HG03521 (cell line): Measurements from ENCODE around the gene BIRC5.
"Not testable (repeated sequence)": the region's sequence is repeated elsewhere in the genome, so short reads cannot be mapped to it uniquely, and the experiment has no call there.

Experiments
- ATAC-seq: cut with Tn5 transposase; IDR thresholded peaks from one replicate; pipeline ENCODE4 v1.9.1; 2021; ENCODE audit warnings: mild to moderate bottlenecking, moderate library complexity; ENCODE audit not compliant: unreplicated experiment

The BIRC5 gene

GRCh38 chr17:78224231-78225087, 10.4 kb downstream of the BIRC5 start:
- no peak for ATAC-seq

- ATAC-seq, result no peak
Observed at GRCh38 chr17:78225088-78225865, 11.2 kb downstream of the BIRC5 start.

GRCh38 chr17:78226055-78226758, 12.2 kb downstream of the BIRC5 start:
- ATAC-seq, result no peak

GRCh38 chr17:78226759-78227454, 12.9 kb downstream of the BIRC5 start:
- no peak for ATAC-seq

DNA sequence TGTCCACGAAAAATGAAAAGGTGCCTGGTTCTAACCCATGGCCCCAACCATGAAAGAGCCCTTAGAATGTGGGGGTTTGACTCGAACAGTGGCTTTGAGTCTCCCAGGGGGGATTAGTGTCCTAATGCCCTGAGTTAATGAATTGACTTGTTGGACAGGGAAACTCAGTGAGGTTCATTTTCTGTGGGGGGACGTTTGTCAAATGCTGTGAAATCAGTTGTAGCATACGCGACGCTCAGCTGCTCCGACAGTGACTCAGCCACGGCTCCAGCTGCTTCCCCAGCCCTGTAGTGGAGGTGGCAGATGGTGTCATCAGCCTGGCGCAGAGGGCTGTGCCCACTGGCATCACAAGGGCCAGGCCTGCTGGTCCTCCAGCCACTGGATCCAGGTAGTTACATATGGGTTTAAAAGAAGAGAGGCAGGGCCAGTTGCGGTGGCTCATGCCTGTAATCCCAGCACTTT, 13.4 kb downstream of the BIRC5 start:
- no peak for ATAC-seq

GRCh38 chr17:78228176-78228575, 14.1 kb downstream of the BIRC5 start:
- ATAC-seq, result no peak

DNA sequence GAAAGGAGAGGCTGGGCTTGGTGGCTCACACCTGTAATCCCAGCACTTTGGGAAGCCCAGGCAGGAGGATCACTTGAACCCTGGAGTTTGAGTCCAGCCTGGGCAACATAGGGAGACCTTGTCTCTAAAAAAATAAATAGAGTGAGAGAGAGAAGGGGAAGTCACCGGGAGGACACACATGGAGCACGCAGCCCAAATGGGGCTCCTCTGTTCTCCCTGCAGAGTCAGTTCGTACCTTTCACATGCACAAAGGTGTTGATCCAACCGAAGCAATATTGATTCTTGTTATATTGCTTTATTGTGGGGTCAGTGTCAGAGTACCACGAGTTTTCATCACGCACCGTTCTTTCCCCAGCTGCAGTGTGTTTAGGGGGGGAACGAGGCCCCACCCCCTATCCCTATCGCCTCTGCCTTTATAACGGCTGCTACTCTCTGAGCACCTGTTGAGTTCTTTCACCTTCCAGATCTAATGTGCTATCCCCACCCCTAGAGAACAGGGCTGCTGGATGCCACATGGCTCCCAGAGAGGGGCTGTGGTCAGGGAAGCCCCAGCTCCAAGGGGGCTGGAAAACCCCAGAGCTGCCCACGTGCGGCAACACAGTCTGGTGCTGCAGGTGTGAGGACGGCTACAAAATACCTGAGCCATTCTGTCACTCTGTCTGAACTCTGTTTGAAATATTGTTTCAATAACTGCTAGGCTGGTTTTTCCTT, 16.4 kb downstream of the BIRC5 start:
- ATAC-seq, result no peak

- no peak for ATAC-seq
Observed at GRCh38 chr17:78230996-78231935, 17.2 kb downstream of the BIRC5 start, which contains the start of gene TMEM235. TMEM235 (plus strand) TSS chr17:78231631; CDS start chr17:78232024, 393 bp downstream.

DNA sequence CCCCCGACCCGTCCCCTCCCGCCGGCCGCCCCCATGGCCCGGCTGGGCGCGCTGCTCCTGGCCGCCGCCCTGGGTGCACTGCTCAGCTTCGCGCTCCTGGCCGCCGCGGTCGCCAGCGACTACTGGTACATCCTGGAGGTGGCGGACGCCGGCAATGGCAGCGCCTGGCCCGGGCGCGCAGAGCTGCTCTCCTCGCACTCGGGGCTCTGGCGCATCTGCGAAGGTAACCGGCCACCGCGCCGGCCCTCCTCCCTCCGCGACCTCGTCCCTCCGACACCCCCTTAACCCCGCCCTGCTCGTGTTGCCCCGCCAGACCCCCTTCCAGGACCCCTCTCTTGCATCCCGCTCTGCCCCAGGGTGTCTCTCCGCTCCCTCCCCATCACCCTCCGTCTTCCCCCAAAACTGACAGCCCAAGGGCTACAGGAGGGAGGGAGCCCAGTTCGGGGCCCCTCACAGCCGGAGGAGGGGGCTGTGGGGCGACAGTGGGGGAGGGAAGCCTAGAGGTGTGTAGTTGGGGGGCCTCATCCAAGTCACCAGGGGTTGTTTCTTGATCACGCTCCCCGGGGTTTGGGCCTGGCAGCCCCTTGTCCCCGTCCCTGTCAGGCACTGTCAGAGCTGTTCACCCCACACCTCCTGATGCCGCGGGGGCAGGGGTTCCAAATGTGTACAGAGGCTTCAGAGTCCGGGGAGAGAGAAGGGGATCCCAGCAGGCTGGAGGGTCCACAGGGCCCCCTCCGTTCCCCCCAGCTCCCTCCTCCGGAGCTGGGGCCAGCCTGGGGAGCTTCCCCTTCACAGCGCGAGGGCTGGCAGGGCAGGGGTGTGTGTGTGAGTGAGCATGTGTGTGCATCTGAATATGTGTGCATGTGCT, 18.2 kb downstream of the BIRC5 start:
- no peak for ATAC-seq

- ATAC-seq, result no peak
Observed at GRCh38 chr17:78232859-78233173, 18.8 kb downstream of the BIRC5 start.

- ATAC-seq, result no peak
Observed at GRCh38 chr17:78233678-78234077, 19.6 kb downstream of the BIRC5 start.

GRCh38 chr17:78234261-78234865, 20.3 kb downstream of the BIRC5 start:
- ATAC-seq, result no peak

GRCh38 chr17:78235022-78235421, 21.0 kb downstream of the BIRC5 start:
- ATAC-seq, result not testable (repeated sequence)

DNA sequence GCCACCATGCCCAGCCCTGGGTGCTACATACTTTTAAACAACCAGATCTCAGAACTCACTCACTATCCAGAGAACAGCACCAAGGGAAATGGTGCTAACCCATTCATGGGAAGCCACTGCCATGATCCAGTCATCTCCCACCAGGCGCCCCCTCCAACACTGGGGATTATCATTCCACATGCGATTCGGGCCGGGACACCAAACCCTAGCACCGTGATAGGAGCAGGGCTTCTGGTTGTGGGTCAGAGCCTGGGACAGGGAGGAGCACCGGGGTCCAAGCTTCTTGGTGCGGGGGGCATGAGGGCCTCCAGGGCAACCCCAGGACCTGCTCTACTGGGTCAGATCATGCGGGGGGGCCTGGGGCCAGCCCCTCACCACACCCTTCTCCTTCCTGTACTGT, 21.8 kb downstream of the BIRC5 start:
- no peak for ATAC-seq

DNA sequence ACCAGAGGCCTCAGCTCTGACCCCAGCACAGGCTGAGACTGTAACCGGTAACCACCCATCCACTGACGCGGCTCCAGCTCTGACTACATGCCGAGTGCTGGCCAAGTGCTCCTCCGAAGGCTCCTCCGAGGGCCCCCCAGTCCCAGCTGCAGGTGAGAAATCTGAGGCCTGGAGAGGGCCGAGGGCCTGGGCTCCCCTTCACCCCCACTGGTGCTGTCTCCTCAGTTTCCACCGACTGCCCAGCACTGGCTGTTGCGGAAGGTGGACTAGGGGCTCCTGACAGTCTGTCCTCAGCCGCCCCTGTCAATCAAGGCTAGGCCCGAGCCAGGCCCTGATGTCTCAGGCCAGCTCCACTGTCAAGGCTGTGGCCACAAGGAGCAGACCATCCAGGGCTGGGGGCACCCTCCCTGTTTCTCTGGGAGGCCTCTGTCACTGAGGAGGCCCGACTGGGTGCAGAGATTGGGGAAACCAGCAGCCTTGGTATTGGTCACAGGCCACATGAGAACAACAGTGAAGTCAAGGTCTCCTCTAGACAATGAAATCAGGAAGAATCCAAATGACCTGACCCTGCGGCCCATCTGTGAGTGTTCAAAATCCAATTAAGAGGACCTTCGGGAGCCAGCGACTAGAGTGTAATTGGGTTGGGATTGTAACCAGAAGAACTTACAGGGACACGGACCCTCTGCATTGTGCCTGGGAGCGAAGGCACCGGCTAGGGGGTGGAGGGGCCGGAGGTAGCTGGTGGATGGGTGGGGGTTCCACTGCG, 22.5 kb downstream of the BIRC5 start:
- no peak for ATAC-seq

- ATAC-seq, result no peak
Observed at GRCh38 chr17:78237401-78238012, 23.5 kb downstream of the BIRC5 start.
